Fibroblast of lung (primary cell): Measurements from ENCODE around the gene UQCR11.

ENCODE experiments used
- CTCF ChIP-seq, 2 donors: IDR thresholded peaks in 1 of 2; conservative IDR thresholded peaks in 1 of 2; 1 replicate in 1 of 2; 2 replicates in 1 of 2; pipeline ENCODE4 v1.5.1; 2011 to 2012; ENCODE audit warnings: low read length in 2 of 2, control low read depth in 1 of 2, inconsistent platforms in 1 of 2, low read depth in 1 of 2, mild to moderate bottlenecking in 1 of 2
- EZH2 ChIP-seq: IDR thresholded peaks from 2 replicates; pipeline ENCODE4 v1.5.1; 2012; ENCODE audit warnings: low read length, control low read depth, mild to moderate bottlenecking; ENCODE audit errors: missing control alignments

GRCh38 chr19:1622007-1622406 lies 16.7 kb upstream of the UQCR11 start:
- TF ChIP-seq EZH2 (no peak), CTCF (conservative IDR thresholded peaks at IDR 0.05 in 1 of 2, IDR thresholded peaks at IDR 0.05 in 1 of 2; ENCODE audit: low read depth in 1 of 2, low read length in 2 of 2) (no peak)
